Neural cell (in vitro differentiated cells): ENCODE data around the gene PPOX. TPM values are rescaled to one million over a fixed set of nuclear protein-coding genes. Genes with fewer than 3 reads are reported as not detected.

ENCODE experiments used
- H2AFZ ChIP-seq: fragments of 200-600, 300-800 bp; sonication (generic), shearing (Covaris generic); 2 replicates; pipeline ENCODE4 v1.6.0; 2014; ENCODE audit warnings: low read depth, mild to moderate bottlenecking, antibody characterized with exemption, low read length, moderate library complexity
- H3F3A ChIP-seq: fragments of 200-600 bp; shearing (Covaris generic); 2 replicates; pipeline ENCODE4 v1.6.1; 2016; ENCODE audit warnings: mild to moderate bottlenecking, moderate library complexity, mixed read lengths, antibody characterized with exemption, low read length; ENCODE audit not compliant: insufficient read depth, poor library complexity, severe bottlenecking
- H3K27ac ChIP-seq: fragments of 200-600, 300-800 bp; sonication (generic), shearing (Covaris generic); 2 replicates; pipeline ENCODE4 v1.5.1; 2014; ENCODE audit warnings: mild to moderate bottlenecking, low read length, moderate library complexity
- H3K27me3 ChIP-seq: fragments of 300-800, 200-600 bp; sonication (generic), shearing (Covaris generic); 2 replicates; pipeline ENCODE4 v1.6.0; 2014; ENCODE audit warnings: mild to moderate bottlenecking, low read depth, low read length, moderate library complexity; ENCODE audit not compliant: insufficient read depth
- H3K36me3 ChIP-seq: fragments of 300-800, 200-600 bp; sonication (generic), shearing (Covaris generic); 2 replicates; pipeline ENCODE4 v1.5.1; 2014; ENCODE audit warnings: mild to moderate bottlenecking, antibody characterized with exemption, low read length, moderate library complexity; ENCODE audit not compliant: insufficient read depth
- H3K4me2 ChIP-seq: fragments of 300-800, 200-600 bp; sonication (generic), shearing (Covaris generic); 2 replicates; pipeline ENCODE4 v1.6.0; 2014; ENCODE audit warnings: mild to moderate bottlenecking, low read length
- H3K4me3 ChIP-seq: fragments of 300-800, 200-600 bp; sonication (generic), shearing (Covaris generic); 2 replicates; pipeline ENCODE4 v1.5.1; 2014; ENCODE audit warnings: mild to moderate bottlenecking, low read length, moderate library complexity
- H3K79me2 ChIP-seq: fragments of 200-600 bp; shearing (Covaris generic); replicated peaks from 2 replicates; pipeline ENCODE4 v1.6.0; 2014; ENCODE audit warnings: mild to moderate bottlenecking, low read length, moderate library complexity; ENCODE audit not compliant: insufficient read depth
- H3K9ac ChIP-seq: fragments of 300-800, 200-600 bp; sonication (generic), shearing (Covaris generic); 2 replicates; pipeline ENCODE4 v1.6.1; 2016; ENCODE audit warnings: mild to moderate bottlenecking, low read length, mixed read lengths
- H3K9me2 ChIP-seq: fragments of 200-600 bp; shearing (Covaris generic); 2 replicates; pipeline ENCODE4 v1.6.1; 2016; ENCODE audit warnings: mild to moderate bottlenecking, low read length, mixed read lengths; ENCODE audit not compliant: insufficient read depth
- H3K9me3 ChIP-seq: fragments of 200-600, 300-800 bp; sonication (generic), shearing (Covaris generic); 2 replicates; pipeline ENCODE4 v1.6.1; 2016; ENCODE audit warnings: mild to moderate bottlenecking, mixed run types, low read length, moderate library complexity, mixed read lengths
- H4K20me1 ChIP-seq: fragments of 200-600 bp; shearing (Covaris generic); 2 replicates; pipeline ENCODE4 v1.6.1; 2016; ENCODE audit warnings: mild to moderate bottlenecking, mixed run types; ENCODE audit not compliant: insufficient read depth
- EP300 ChIP-seq: fragments of 450-650 bp; conservative IDR thresholded peaks from 2 replicates; pipeline ENCODE4 v1.6.1; 2014; ENCODE audit warnings: antibody characterized with exemption, mild to moderate bottlenecking, moderate library complexity; ENCODE audit not compliant: poor library complexity, severe bottlenecking
- EZH2 ChIP-seq: fragments of 200-600, 300-800 bp; shearing (Covaris generic), sonication (generic); IDR thresholded peaks from 2 replicates; pipeline ENCODE4 v1.6.1; 2014; ENCODE audit warnings: antibody characterized with exemption, low read length, borderline replicate concordance, mild to moderate bottlenecking; ENCODE audit not compliant: insufficient read depth, poor library complexity, severe bottlenecking
- MXI1 ChIP-seq: fragments of 450-650 bp; conservative IDR thresholded peaks from 2 replicates; pipeline ENCODE4 v1.6.1; 2014; ENCODE audit warnings: antibody characterized with exemption, mild to moderate bottlenecking; ENCODE audit not compliant: poor library complexity, severe bottlenecking
- POLR2AphosphoS5 ChIP-seq: IDR thresholded peaks from 2 replicates; pipeline ENCODE4 v1.6.1; 2012
- RAD21 ChIP-seq: fragments of 450-650 bp; conservative IDR thresholded peaks from 2 replicates; pipeline ENCODE4 v1.6.1; 2014; ENCODE audit warnings: antibody characterized with exemption, mild to moderate bottlenecking, moderate library complexity
- SMC3 ChIP-seq: fragments of 450-650 bp; conservative IDR thresholded peaks from 2 replicates; pipeline ENCODE4 v1.6.1; 2014; ENCODE audit warnings: antibody characterized with exemption, mild to moderate bottlenecking, moderate library complexity; ENCODE audit not compliant: poor library complexity
- TAF1 ChIP-seq: IDR thresholded peaks from 2 replicates; pipeline ENCODE4 v1.6.1; 2012; ENCODE audit warnings: low read depth
- polyA plus RNA-seq: library from polyadenylated mRNA; depleted of rRNA; stranded (reverse); fragments of >200 nt; gene quantifications from 2 replicates; pipeline ENCODE4 v1.2.3, GENCODE V29; 2014
- TF ChIP-seq, protein P1 (sequence below): fragments of 450-650 bp; IDR thresholded peaks from 2 replicates; pipeline ENCODE4 v1.5.1; 2014; ENCODE audit warnings: antibody characterized with exemption, mild to moderate bottlenecking, moderate library complexity; ENCODE audit not compliant: poor library complexity, severe bottlenecking
- TF ChIP-seq, protein P2 (sequence below): IDR thresholded peaks from 2 replicates; pipeline ENCODE4 v1.6.1; 2012; ENCODE audit warnings: borderline replicate concordance

Gene PPOX
- polyA plus RNA-seq, 1 donor from 2014 or later: 93.9 TPM

- Histone ChIP-seq H2AFZ (no peak within 1 kb of the TSS), H3K9me2 (no peaks in the 10 kb centered on the region), H3K27ac (no peak within 1 kb of the TSS), H3F3A (no peaks in the 10 kb centered on the region), H3K9ac (no peak within 1 kb of the TSS), H3K4me2 (no peak within 1 kb of the TSS), H3K4me3 (no peak within 1 kb of the TSS), H4K20me1 (no peaks in the 10 kb centered on the region), H3K79me2 (no peaks in the 10 kb centered on the region), H3K27me3 (no peaks in the 10 kb centered on the region), H3K36me3 (peaks cover 9% of the 10 kb centered on the region), H3K9me3 (no peaks in the 10 kb centered on the region)
- TF ChIP-seq, protein P1, sequence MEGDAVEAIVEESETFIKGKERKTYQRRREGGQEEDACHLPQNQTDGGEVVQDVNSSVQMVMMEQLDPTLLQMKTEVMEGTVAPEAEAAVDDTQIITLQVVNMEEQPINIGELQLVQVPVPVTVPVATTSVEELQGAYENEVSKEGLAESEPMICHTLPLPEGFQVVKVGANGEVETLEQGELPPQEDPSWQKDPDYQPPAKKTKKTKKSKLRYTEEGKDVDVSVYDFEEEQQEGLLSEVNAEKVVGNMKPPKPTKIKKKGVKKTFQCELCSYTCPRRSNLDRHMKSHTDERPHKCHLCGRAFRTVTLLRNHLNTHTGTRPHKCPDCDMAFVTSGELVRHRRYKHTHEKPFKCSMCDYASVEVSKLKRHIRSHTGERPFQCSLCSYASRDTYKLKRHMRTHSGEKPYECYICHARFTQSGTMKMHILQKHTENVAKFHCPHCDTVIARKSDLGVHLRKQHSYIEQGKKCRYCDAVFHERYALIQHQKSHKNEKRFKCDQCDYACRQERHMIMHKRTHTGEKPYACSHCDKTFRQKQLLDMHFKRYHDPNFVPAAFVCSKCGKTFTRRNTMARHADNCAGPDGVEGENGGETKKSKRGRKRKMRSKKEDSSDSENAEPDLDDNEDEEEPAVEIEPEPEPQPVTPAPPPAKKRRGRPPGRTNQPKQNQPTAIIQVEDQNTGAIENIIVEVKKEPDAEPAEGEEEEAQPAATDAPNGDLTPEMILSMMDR: no peak
- TF ChIP-seq TAF1 (no peak), EP300 (no peak), SMC3 (no peak), MXI1 (no peak), RAD21 (no peak), EZH2 (no peak)
These were observed 48.9 kb downstream of the PPOX start, which contains the start of gene FCER1G for GRCh38 chr1:161215076-161215475. Gene FCER1G, plus strand, starts transcription at chr1:161215295. Its CDS starts 27 bp downstream, at chr1:161215322.

- Histone ChIP-seq H3K36me3 (peaks cover 9% of the 10 kb centered on the region), H4K20me1 (no peaks in the 10 kb centered on the region), H3K4me3 (no peak overlapping the region), H3F3A (no peaks in the 10 kb centered on the region), H3K4me2 (no peak overlapping the region), H3K79me2 (no peaks in the 10 kb centered on the region), H3K9me2 (no peaks in the 10 kb centered on the region), H3K27ac (no peak overlapping the region), H2AFZ (no peak overlapping the region), H3K9ac (no peak overlapping the region), H3K9me3 (no peaks in the 10 kb centered on the region), H3K27me3 (no peaks in the 10 kb centered on the region)
- no peak for TF ChIP-seq SMC3
- no peak for TF ChIP-seq EZH2
- no peak for TF ChIP-seq TAF1
- TF ChIP-seq, protein P1: no peak
- TF ChIP-seq MXI1: no peak
- no peak for TF ChIP-seq RAD21
- no peak for TF ChIP-seq EP300
- TF ChIP-seq POLR2AphosphoS5: no peak
- TF ChIP-seq, protein P2, sequence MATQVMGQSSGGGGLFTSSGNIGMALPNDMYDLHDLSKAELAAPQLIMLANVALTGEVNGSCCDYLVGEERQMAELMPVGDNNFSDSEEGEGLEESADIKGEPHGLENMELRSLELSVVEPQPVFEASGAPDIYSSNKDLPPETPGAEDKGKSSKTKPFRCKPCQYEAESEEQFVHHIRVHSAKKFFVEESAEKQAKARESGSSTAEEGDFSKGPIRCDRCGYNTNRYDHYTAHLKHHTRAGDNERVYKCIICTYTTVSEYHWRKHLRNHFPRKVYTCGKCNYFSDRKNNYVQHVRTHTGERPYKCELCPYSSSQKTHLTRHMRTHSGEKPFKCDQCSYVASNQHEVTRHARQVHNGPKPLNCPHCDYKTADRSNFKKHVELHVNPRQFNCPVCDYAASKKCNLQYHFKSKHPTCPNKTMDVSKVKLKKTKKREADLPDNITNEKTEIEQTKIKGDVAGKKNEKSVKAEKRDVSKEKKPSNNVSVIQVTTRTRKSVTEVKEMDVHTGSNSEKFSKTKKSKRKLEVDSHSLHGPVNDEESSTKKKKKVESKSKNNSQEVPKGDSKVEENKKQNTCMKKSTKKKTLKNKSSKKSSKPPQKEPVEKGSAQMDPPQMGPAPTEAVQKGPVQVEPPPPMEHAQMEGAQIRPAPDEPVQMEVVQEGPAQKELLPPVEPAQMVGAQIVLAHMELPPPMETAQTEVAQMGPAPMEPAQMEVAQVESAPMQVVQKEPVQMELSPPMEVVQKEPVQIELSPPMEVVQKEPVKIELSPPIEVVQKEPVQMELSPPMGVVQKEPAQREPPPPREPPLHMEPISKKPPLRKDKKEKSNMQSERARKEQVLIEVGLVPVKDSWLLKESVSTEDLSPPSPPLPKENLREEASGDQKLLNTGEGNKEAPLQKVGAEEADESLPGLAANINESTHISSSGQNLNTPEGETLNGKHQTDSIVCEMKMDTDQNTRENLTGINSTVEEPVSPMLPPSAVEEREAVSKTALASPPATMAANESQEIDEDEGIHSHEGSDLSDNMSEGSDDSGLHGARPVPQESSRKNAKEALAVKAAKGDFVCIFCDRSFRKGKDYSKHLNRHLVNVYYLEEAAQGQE: no peak
These were observed 50.9 kb downstream of the PPOX start for GRCh38 chr1:161216945-161217712.
